Inflammatory macrophage treated with lipopolysaccharide for 1 hour (primary cell): ENCODE data around the gene TRH.
"Not testable (repeated sequence)": the region's sequence is repeated elsewhere in the genome, so short reads cannot be mapped to it uniquely, and the experiment has no call there.

ENCODE experiments used
- DNase-seq, 2 donors: peaks; one replicate each; pipeline ENCODE4 v3.0.0-alpha.2; 2020 to 2022

The TRH gene

DNA sequence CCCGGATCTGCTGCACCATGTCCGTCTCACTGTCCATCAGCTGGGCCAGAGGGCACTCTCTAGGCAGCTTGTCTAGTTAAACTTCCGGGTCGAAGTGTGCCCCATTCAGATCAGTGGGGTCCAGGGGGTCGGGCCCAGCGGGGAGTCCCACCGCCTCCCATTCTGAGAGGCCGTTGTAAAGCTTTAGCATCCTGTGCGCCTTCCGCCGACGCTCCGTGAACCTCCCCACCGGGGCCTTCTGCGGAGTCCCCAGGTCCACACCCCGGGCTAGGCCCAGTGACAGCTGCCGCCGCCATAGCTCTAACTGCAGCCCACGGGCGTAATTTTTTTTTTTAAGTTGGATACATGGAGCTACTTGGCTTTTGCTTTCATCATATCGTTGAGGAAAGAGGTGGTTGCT, 38.7 kb downstream of the TRH start:
- not testable (repeated sequence) for DNase-seq

DNA sequence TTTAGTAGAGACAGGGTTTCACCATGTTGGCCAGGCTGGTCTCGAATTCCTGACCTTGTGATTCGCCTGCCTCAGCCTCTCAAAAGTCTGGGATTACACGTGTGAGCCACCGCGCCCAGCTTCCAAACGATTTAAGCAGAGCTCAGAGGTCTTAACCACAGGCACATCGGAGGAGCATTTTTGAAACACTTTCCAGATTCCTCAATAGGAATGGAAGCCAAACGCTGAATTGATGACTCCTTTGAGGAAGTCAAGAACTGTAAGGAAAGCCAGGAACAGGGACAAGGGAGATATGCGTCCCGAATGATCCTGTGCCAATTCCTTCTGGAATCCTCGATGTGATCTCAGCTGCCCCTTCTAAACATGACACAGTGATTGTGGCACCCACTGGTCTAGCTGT, 40.0 kb downstream of the TRH start:
- DNase-seq, result no peak

DNA sequence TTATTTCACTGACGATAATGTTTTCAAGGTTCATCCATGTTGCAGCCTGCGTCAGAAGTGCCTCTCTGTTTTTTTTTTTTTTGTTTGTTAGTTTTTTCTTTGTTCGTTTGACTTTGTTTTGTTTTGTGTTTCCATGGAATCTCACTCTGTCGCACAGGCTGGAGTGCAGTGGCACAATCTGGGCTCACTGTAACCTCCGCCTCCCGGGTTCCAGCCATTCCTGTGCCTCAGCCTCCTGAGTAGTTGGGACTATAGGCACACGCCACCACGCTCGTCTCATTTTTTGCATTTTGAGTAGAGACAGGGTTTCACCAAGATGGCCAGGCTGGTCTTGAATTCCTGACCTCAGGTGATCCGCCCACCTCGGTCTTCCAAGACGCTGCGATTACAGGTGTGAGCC, 43.1 kb downstream of the TRH start:
- DNase-seq, result not testable (repeated sequence)

DNA sequence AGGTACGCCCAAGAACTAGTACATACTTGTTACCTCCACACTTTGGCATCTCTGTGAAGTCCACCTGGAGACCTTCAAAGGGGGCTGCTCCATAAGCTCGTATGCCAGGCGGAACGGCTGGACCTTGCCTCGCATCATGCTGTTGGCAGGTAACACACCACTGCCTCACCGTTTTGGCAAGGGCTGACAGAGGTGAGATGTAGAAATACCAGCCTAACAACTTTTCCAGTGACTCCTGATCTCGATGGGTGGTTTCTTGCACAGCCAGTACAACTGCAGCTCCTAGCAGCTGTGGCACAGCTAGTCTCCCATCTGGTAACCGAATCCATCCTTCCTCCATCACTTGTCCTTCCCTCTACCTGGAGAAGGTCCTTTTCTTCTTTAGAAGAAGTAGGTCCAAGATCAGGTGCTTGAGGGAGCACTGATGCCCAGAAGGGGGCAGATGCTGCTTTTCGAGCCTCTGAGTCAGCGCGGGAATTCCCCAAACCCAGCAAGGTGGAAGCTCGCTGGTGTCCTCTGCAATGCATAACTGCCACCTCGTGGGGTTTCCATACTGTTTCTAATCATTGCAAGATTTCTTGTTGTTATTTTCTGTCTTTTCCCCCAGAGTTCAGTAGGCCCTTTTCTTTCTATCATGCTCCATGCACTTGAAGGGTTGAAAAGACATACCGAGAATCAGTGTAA, 51.8 kb downstream of the TRH start:
- DNase-seq, result peak; percentile 4 to 16

DNA sequence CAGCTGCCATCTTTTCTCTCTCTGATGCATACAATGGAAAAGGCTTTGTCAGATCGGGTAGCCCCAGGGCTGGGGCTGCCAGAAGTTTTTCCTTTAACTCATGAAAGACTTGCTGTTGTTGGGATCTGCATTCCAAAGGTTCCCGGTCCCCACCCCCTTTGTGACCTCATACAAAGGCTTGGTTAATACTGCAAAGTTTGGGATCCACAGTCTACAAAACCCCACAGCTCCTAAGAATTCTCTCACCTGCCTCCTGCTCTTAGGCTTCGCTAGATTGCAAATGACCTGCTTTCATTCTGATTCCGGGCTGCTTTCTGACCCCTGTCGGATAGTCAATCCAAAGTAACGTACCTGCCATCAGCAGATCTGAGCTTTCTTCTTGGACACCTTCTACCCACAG, 52.9 kb downstream of the TRH start:
- DNase-seq, result not testable (repeated sequence)
